Upper lobe of right lung (tissue), 1 donor: ENCODE measurements around the gene RIMKLB. TPM values are rescaled to one million over a fixed set of nuclear protein-coding genes. Genes with fewer than 3 reads are reported as not detected.
"Not testable (repeated sequence)": the region's sequence is repeated elsewhere in the genome, so short reads cannot be mapped to it uniquely, and the experiment has no call there.

Experiments
- ATAC-seq: fragments of 200-7000 bp; cut with Tn5 transposase; one replicate; pipeline ENCODE4 v1.9.1; 2020; ENCODE audit warnings: mild to moderate bottlenecking, moderate library complexity
- DNase-seq: peaks from one replicate; pipeline ENCODE4 v3.0.0-alpha.2; 2020
- H3K27ac ChIP-seq: fragments of 200-600 bp; one replicate; pipeline ENCODE4 v1.8.0; 2022
- H3K27me3 ChIP-seq: fragments of 200-600 bp; one replicate; pipeline ENCODE4 v1.8.0; 2022; ENCODE audit warnings: mild to moderate bottlenecking
- H3K36me3 ChIP-seq: fragments of 200-600 bp; one replicate; pipeline ENCODE4 v1.8.0; 2022
- H3K4me1 ChIP-seq: fragments of 200-600 bp; one replicate; pipeline ENCODE4 v1.8.0; 2022
- H3K4me3 ChIP-seq: fragments of 200-600 bp; one replicate; pipeline ENCODE4 v1.8.0; 2022; ENCODE audit warnings: mild to moderate bottlenecking
- H3K9me3 ChIP-seq: fragments of 200-600 bp; one replicate; pipeline ENCODE4 v1.8.0; 2022
- CTCF ChIP-seq: fragments of 200-600 bp; IDR thresholded peaks from one replicate; pipeline ENCODE4 v1.8.0; 2022; ENCODE audit warnings: antibody characterized with exemption
- intact Hi-C: fragments of 100-400 bp; cut with DNase I; formaldehyde crosslinking; loops from one replicate; pipeline ENCODE4 v1.11.0; 2022
- total RNA-seq: library from RNA; stranded (reverse); fragmentation: NEBNext Ultra II Directional; extraction: Animal tissue kit (Norgen Biotek cat#: 25700); gene quantifications from one replicate; pipeline ENCODE4 v1.2.1, GENCODE V29; 2021
- donor health status: DM: no; HTN: yes; CAD: no; lungs with severe emphysema.

Gene RIMKLB
- total RNA-seq, 1 donor from 2014 or later, result 32.0 TPM

DNA sequence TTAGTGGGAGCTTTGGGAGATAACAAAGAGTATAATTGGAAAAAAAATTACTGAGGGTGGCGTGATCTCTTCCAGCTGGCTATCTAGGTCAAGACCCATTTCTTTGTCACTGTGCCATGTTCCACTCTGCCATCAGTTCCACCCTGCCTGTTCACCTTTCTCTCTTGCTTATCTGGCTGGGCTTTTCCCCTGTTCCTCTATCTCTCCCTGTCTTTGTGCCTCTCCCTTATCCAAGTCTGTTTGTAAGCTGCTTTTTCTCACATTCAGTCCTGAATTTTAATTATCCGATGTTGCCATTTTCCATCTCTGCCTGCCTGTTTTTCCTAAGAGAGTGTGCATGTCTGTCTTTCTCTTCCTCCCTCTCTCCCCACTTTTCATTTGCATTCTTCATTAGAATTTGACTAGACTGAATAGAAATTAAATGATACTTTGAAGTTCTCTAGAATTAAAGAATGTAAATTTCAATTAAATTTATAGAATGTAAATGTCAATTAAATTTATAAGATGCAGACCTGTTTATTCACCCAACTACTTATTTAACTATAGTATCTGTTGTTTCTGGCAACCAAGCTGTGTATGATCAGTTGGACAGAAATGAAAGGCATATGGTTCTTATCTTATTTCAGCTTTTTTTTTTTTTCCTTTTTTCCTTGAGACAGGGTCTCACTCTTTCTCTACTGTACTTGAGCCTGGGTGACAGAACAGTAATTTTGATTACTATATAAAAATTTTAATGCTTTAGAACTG, 83.8 kb downstream of the RIMKLB start:
- intact Hi-C loops, result no loop called here
- H3K27ac ChIP-seq, result no peak overlapping the region
- peaks cover 7% of the 10 kb centered on the region for H3K4me1 ChIP-seq
- no peaks in the 10 kb centered on the region for H3K9me3 ChIP-seq
- H3K27me3 ChIP-seq, result no peaks in the 10 kb centered on the region
- ATAC-seq (no peak), DNase-seq (no peak)
- no peak for TF ChIP-seq CTCF
- no peak overlapping the region for H3K4me3 ChIP-seq
- H3K36me3 ChIP-seq, result peaks cover 11% of the 10 kb centered on the region

DNA sequence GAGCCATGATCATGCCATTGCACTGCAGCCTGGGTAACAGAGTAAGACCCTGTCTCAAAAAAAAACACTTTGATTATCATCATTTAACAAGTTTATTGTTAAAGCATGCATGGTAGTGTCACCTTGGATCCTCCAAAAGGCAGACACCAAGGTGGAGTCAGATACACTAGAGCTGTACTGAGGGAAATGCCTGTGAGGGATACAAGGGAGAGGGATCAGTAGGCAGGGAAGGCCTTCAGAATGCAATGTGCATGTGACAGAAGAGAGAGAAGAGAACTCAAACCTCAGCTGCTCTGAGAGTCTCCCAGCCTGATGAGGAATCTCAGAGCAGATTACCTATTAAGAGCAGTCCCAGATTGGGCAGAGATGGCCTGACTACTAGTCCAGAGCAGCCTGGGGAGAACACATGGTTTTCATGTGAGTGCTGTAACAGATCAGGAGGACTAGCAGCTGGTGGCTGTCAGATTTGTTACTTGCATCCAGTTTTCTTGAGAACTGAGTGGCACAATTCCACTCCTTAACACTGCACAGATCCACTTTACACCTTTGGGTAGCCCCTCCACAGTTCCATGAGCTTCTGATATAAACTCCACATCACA, 86.6 kb downstream of the RIMKLB start:
- no peak overlapping the region for H3K27ac ChIP-seq
- peaks cover 7% of the 10 kb centered on the region for H3K4me1 ChIP-seq
- no peak for ATAC-seq
- no peak for TF ChIP-seq CTCF
- no peak overlapping the region for H3K4me3 ChIP-seq
- H3K9me3 ChIP-seq, result no peaks in the 10 kb centered on the region
- no peak for DNase-seq
- H3K36me3 ChIP-seq, result peaks cover 11% of the 10 kb centered on the region
- intact Hi-C loops, result no loop called here
- H3K27me3 ChIP-seq, result no peaks in the 10 kb centered on the region

- Histone ChIP-seq H3K36me3 (peaks cover 11% of the 10 kb centered on the region), H3K4me3 (no peak overlapping the region), H3K4me1 (no peaks in the 10 kb centered on the region), H3K9me3 (no peaks in the 10 kb centered on the region), H3K27ac (no peak overlapping the region), H3K27me3 (no peaks in the 10 kb centered on the region)
- no peak for TF ChIP-seq CTCF
- DNase-seq (no peak), ATAC-seq (no peak)
- intact Hi-C loops, result no loop called here
Observed at GRCh38 chr12:8785499-8785898, 87.7 kb downstream of the RIMKLB start.

DNA sequence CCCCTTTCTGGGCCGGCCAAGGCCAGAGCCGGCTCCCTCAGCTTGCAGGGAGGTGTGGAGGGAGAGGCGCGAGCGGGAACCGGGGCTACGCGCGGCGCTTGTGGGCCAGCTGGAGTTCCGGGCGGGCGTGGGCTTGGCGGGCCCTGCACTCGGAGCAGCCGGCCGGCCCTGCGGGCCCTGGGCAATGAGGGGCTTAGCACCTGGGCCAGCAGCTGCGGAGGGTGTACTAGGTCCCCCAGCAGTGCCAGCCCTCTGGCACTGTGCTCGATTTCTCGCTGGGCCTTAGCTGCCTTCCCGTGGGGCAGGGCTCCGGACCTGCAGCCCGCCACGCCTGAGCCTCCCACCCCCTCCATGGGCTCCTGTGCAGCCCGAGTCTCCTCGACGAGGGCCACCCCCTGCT, 89.4 kb downstream of the RIMKLB start:
- DNase-seq, H3K4me3 ChIP-seq, H3K9me3 ChIP-seq, H3K27me3 ChIP-seq, H3K4me1 ChIP-seq, ATAC-seq, intact Hi-C loops, H3K27ac ChIP-seq: not testable (repeated sequence)
- peaks cover 11% of the 10 kb centered on the region for H3K36me3 ChIP-seq

DNA sequence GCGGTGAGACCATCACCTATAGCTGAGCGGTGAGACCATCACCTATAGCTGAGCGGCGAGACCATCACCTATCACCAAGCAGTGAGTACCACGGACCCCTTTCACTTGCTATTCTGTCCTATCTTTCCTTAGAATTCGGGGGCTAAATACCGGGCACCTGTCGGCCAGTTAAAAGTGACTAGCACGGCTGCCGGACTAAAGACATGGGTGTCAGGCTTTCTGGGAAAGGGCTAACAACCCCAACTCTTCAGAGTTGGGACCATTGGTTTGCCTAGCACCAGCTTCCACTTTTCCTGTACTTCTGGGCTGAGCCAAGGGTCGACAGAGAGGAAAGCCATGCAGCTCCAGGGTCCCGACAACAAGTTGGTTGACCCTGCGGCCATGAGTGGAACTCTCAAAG, 90.9 kb downstream of the RIMKLB start:
- intact Hi-C loops, DNase-seq, ATAC-seq, H3K27me3 ChIP-seq, H3K9me3 ChIP-seq, H3K4me3 ChIP-seq, H3K27ac ChIP-seq, H3K36me3 ChIP-seq, H3K4me1 ChIP-seq: not testable (repeated sequence)

DNA sequence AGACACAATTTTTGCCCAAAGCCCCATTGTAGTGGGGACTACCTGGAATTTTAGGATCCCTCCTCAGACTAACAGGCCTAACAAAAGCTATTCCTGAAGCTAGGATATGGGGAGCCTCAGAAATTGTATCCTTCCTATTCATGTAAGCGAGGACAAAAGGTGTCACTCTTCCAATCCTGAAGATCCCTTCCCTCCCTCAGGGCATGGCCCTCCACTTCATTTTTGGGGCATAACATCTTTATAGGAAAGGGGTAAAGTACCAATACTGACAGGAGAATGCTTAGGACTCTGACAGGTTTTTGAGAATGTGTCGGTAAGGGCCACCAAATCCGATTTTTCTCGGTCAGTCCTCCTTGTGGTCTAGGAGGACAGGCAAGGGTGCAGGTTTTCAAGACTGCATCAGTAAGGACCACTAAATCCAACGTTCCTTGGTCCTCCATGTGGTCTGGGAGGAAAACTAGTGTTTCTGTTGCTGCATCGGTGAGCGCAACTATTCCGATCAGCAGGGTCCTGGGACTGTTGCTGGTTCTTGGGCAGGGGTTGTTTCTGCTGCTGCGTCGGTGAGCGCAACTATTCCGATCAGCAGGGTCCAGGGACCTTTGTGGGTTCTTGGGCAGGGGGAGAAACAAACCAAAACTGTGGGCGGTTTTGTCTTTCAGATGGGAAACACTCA, 91.7 kb downstream of the RIMKLB start:
- ATAC-seq, H3K27me3 ChIP-seq, H3K27ac ChIP-seq, DNase-seq, H3K9me3 ChIP-seq, H3K36me3 ChIP-seq, H3K4me3 ChIP-seq, H3K4me1 ChIP-seq, intact Hi-C loops: not testable (repeated sequence)

- ATAC-seq, H3K4me3 ChIP-seq, H3K36me3 ChIP-seq, H3K27me3 ChIP-seq, H3K9me3 ChIP-seq, H3K4me1 ChIP-seq, DNase-seq, H3K27ac ChIP-seq, intact Hi-C loops: not testable (repeated sequence)
Observed at GRCh38 chr12:8793226-8793625, 95.4 kb downstream of the RIMKLB start.

GRCh38 chr12:8794611-8795010, 96.8 kb downstream of the RIMKLB start:
- DNase-seq, H3K27me3 ChIP-seq, H3K9me3 ChIP-seq, H3K4me3 ChIP-seq, ATAC-seq, H3K4me1 ChIP-seq, H3K36me3 ChIP-seq, intact Hi-C loops, H3K27ac ChIP-seq: not testable (repeated sequence)
